GM12878 (cell line): ENCODE data around the gene FOXK2. TPM values are rescaled to one million over a fixed set of nuclear protein-coding genes. Genes with fewer than 3 reads are reported as not detected.

Source experiments
- BRCA1 ChIP-seq: IDR thresholded peaks from 2 replicates; pipeline ENCODE4 v1.6.1; 2011; ENCODE audit warnings: low read depth, low read length, improper control_type of control experiment
- DPF2 ChIP-seq: fragments of 450-650 bp; IDR thresholded peaks from 2 replicates; pipeline ENCODE4 v1.6.1; 2017; ENCODE audit warnings: mild to moderate bottlenecking
- EGR1 ChIP-seq, 2 experiments: IDR thresholded peaks; 1 replicate in 1 of 2; 2 replicates in 1 of 2; pipeline ENCODE4 v1.6.1; 2011 to 2012; ENCODE audit warnings: low read depth in 2 of 2, low read length in 2 of 2, borderline replicate concordance in 1 of 2, mild to moderate bottlenecking in 1 of 2, moderate library complexity in 1 of 2
- EP300 ChIP-seq, 2 experiments: fragments of 150-350 bp in 1 of 2; IDR thresholded peaks; 2 replicates each; pipeline ENCODE4 v1.6.1; 2011 to 2012; ENCODE audit warnings: low read depth in 2 of 2, low read length in 2 of 2, borderline replicate concordance in 1 of 2, improper control_type of control experiment in 1 of 2, inconsistent platforms in 1 of 2; ENCODE audit not compliant: control insufficient read depth in 1 of 2
- ETV6 ChIP-seq, 2 experiments: fragments of 450-650 bp in 1 of 2; IDR thresholded peaks in 1 of 2; conservative IDR thresholded peaks in 1 of 2; 2 replicates each; pipeline ENCODE4 v1.6.1; 2014; ENCODE audit warnings: antibody characterized with exemption in 1 of 2, borderline replicate concordance in 1 of 2, low read depth in 1 of 2, mild to moderate bottlenecking in 1 of 2, moderate library complexity in 1 of 2
- FOS ChIP-seq: IDR thresholded peaks from 3 replicates; pipeline ENCODE4 v1.6.1; 2011; ENCODE audit warnings: borderline replicate concordance; ENCODE audit not compliant: insufficient read length; ENCODE audit errors: extremely low read depth
- GATAD2B ChIP-seq: fragments of 450-650 bp; conservative IDR thresholded peaks from 2 replicates; pipeline ENCODE4 v1.6.1; 2017; ENCODE audit warnings: low read depth, mild to moderate bottlenecking, moderate library complexity
- MTA3 ChIP-seq: IDR thresholded peaks from 2 replicates; pipeline ENCODE4 v1.6.1; 2012; ENCODE audit warnings: low read length, inconsistent platforms, borderline replicate concordance
- PAX5 ChIP-seq: IDR thresholded peaks from 2 replicates; pipeline ENCODE4 v1.6.1; 2011; ENCODE audit warnings: low read depth, low read length, borderline replicate concordance
- RB1 ChIP-seq: fragments of 450-650 bp; formaldehyde crosslinking; IDR thresholded peaks from 2 replicates; pipeline ENCODE4 v1.6.1; 2017; ENCODE audit warnings: mild to moderate bottlenecking, borderline replicate concordance
- SMAD5 ChIP-seq: IDR thresholded peaks from 2 replicates; pipeline ENCODE4 v1.6.1; 2016; ENCODE audit warnings: antibody characterized with exemption, low read depth
- ZNF217 ChIP-seq: fragments of 450-650 bp; IDR thresholded peaks from 2 replicates; pipeline ENCODE4 v1.6.1; 2017; ENCODE audit warnings: antibody characterized with exemption, mild to moderate bottlenecking
- polyA plus RNA-seq, 11 experiments: library from polyadenylated mRNA; depleted of rRNA in 4 of 11; unstranded in 6 of 11; stranded (reverse) in 5 of 11; fragments of >200 nt; fragmentation: Nextera tagmentation in 4 of 11; fragmentation: Illumina TruSeq in 1 of 11; extraction: Ambion mirVana in 4 of 11; extraction: Trizol in 1 of 11; gene quantifications; 1 replicate in 1 of 11; 2 replicates in 10 of 11; pipeline versions ENCODE4 v1.2.1 to v1.2.3, GENCODE V29; 2011 to 2016; ENCODE audit warnings: inconsistent platforms in 2 of 11, missing spikeins in 2 of 11, low read depth in 1 of 11
- total RNA-seq, 4 experiments: library from RNA; depleted of rRNA in 3 of 4; stranded (reverse); fragments of >200 nt in 3 of 4; fragmentation: Illumina TruSeq in 1 of 4; extraction: Trizol in 1 of 4; gene quantifications; 2 replicates each; pipeline versions ENCODE4 v1.2.1 to v1.2.3, GENCODE V29; 2013 to 2021
- TF ChIP-seq, protein P1 (sequence below): fragments of 450-650 bp; formaldehyde crosslinking; IDR thresholded peaks from 2 replicates; pipeline ENCODE4 v1.5.0; 2022; ENCODE audit warnings: mild to moderate bottlenecking, missing genetic modification characterization
- TF ChIP-seq, protein P2 (sequence below): fragments of 450-650 bp; IDR thresholded peaks from 2 replicates; pipeline ENCODE4 v1.6.1; 2016; ENCODE audit warnings: mild to moderate bottlenecking
- TF ChIP-seq, protein P3 (sequence below): IDR thresholded peaks from 2 replicates; pipeline ENCODE4 v1.6.1; 2011; ENCODE audit warnings: low read depth, low read length, improper control_type of control experiment, borderline replicate concordance
- TF ChIP-seq, protein P4 (sequence below): fragments of 450-650 bp; IDR thresholded peaks from 2 replicates; pipeline ENCODE4 v1.6.1; 2016; ENCODE audit warnings: mild to moderate bottlenecking, moderate library complexity, borderline replicate concordance
- TF ChIP-seq, protein P5 (sequence below), 3 experiments: IDR thresholded peaks in 2 of 3; conservative IDR thresholded peaks in 1 of 3; 2 replicates each; pipeline ENCODE4 v1.5.1; 2011; ENCODE audit warnings: low read depth in 3 of 3, low read length in 3 of 3, mild to moderate bottlenecking in 3 of 3, control low read depth in 2 of 3, moderate library complexity in 2 of 3, inconsistent platforms in 1 of 3, mixed read lengths in 1 of 3; ENCODE audit not compliant: control insufficient read depth in 2 of 3, insufficient read depth in 1 of 3; ENCODE audit errors: extremely low read depth in 1 of 3

The FOXK2 gene
- total and polyA plus RNA-seq, 10 of the 15 experiments (the other 5 are each of a cell fraction or from before 2014, with no cell fraction given), result 2.4 to 56.8 (median 34.4) TPM

DNA sequence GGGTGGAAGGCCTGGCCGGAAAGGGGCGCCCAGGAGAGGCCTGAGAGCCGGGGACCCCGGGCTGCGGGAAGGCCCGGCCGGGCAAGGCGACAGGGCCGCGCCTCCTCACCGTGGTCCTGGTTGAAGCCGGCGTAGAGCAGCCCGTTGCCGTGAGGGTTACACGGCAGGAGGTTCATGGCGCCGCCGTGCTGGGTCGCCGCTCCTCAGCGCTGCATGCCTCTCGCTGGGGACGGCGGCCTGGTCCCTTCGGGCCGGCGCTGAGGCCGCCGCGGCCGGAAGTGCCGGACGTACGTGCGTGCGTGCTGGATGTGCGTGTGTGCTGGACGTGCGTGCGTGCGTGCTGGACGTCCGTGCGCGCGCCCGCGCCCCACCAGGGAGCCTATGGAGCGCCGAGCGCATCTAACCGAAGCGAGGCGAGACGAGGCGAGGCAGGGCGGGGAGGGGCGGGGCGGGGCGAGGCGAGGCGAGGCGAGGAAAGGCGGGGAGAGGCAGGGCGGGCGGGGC, 128.7 kb downstream of the FOXK2 start, which contains the start of gene WDR45B (continued):
- TF ChIP-seq, protein P1, sequence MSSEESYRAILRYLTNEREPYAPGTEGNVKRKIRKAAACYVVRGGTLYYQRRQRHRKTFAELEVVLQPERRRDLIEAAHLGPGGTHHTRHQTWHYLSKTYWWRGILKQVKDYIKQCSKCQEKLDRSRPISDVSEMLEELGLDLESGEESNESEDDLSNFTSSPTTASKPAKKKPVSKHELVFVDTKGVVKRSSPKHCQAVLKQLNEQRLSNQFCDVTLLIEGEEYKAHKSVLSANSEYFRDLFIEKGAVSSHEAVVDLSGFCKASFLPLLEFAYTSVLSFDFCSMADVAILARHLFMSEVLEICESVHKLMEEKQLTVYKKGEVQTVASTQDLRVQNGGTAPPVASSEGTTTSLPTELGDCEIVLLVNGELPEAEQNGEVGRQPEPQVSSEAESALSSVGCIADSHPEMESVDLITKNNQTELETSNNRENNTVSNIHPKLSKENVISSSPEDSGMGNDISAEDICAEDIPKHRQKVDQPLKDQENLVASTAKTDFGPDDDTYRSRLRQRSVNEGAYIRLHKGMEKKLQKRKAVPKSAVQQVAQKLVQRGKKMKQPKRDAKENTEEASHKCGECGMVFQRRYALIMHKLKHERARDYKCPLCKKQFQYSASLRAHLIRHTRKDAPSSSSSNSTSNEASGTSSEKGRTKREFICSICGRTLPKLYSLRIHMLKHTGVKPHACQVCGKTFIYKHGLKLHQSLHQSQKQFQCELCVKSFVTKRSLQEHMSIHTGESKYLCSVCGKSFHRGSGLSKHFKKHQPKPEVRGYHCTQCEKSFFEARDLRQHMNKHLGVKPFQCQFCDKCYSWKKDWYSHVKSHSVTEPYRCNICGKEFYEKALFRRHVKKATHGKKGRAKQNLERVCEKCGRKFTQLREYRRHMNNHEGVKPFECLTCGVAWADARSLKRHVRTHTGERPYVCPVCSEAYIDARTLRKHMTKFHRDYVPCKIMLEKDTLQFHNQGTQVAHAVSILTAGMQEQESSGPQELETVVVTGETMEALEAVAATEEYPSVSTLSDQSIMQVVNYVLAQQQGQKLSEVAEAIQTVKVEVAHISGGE (CRISPR knock-in tag), result no peak
- TF ChIP-seq SMAD5 (peak; percentile 66; the same call in 1 of the 2 replicates), DPF2 (peak; percentile 78), RB1 (0 out of 2 replicates have a peak, but pooled peaks have one; percentile 36), GATAD2B (peak; percentile 74; the same call in 1 of the 2 replicates), ZNF217 (no peak), EP300 (IDR thresholded peaks at IDR 0.05; ENCODE audit: borderline replicate concordance in 1 of 2, control insufficient read depth in 1 of 2, low read depth in 2 of 2, low read length in 2 of 2) (no peak), ETV6 (conservative IDR thresholded peaks at IDR 0.05 in 1 of 2, IDR thresholded peaks at IDR 0.05 in 1 of 2; ENCODE audit: borderline replicate concordance in 1 of 2, low read depth in 1 of 2) (no peak), EGR1 (IDR thresholded peaks at IDR 0.05; ENCODE audit: borderline replicate concordance in 1 of 2, low read depth in 2 of 2, low read length in 2 of 2) (peak; percentile 70 to 99), FOS (no peak), BRCA1 (no peak), PAX5 (peak; percentile 39; the same call in 1 of the 2 replicates), MTA3 (no peak)
- TF ChIP-seq, protein P2, sequence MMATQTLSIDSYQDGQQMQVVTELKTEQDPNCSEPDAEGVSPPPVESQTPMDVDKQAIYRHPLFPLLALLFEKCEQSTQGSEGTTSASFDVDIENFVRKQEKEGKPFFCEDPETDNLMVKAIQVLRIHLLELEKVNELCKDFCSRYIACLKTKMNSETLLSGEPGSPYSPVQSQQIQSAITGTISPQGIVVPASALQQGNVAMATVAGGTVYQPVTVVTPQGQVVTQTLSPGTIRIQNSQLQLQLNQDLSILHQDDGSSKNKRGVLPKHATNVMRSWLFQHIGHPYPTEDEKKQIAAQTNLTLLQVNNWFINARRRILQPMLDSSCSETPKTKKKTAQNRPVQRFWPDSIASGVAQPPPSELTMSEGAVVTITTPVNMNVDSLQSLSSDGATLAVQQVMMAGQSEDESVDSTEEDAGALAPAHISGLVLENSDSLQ, result peak; percentile 57
- TF ChIP-seq, protein P3, sequence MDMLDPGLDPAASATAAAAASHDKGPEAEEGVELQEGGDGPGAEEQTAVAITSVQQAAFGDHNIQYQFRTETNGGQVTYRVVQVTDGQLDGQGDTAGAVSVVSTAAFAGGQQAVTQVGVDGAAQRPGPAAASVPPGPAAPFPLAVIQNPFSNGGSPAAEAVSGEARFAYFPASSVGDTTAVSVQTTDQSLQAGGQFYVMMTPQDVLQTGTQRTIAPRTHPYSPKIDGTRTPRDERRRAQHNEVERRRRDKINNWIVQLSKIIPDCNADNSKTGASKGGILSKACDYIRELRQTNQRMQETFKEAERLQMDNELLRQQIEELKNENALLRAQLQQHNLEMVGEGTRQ, result no peak
- TF ChIP-seq, protein P4, sequence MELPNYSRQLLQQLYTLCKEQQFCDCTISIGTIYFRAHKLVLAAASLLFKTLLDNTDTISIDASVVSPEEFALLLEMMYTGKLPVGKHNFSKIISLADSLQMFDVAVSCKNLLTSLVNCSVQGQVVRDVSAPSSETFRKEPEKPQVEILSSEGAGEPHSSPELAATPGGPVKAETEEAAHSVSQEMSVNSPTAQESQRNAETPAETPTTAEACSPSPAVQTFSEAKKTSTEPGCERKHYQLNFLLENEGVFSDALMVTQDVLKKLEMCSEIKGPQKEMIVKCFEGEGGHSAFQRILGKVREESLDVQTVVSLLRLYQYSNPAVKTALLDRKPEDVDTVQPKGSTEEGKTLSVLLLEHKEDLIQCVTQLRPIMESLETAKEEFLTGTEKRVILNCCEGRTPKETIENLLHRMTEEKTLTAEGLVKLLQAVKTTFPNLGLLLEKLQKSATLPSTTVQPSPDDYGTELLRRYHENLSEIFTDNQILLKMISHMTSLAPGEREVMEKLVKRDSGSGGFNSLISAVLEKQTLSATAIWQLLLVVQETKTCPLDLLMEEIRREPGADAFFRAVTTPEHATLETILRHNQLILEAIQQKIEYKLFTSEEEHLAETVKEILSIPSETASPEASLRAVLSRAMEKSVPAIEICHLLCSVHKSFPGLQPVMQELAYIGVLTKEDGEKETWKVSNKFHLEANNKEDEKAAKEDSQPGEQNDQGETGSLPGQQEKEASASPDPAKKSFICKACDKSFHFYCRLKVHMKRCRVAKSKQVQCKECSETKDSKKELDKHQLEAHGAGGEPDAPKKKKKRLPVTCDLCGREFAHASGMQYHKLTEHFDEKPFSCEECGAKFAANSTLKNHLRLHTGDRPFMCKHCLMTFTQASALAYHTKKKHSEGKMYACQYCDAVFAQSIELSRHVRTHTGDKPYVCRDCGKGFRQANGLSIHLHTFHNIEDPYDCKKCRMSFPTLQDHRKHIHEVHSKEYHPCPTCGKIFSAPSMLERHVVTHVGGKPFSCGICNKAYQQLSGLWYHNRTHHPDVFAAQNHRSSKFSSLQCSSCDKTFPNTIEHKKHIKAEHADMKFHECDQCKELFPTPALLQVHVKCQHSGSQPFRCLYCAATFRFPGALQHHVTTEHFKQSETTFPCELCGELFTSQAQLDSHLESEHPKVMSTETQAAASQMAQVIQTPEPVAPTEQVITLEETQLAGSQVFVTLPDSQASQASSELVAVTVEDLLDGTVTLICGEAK, result no peak
- TF ChIP-seq, protein P5, sequence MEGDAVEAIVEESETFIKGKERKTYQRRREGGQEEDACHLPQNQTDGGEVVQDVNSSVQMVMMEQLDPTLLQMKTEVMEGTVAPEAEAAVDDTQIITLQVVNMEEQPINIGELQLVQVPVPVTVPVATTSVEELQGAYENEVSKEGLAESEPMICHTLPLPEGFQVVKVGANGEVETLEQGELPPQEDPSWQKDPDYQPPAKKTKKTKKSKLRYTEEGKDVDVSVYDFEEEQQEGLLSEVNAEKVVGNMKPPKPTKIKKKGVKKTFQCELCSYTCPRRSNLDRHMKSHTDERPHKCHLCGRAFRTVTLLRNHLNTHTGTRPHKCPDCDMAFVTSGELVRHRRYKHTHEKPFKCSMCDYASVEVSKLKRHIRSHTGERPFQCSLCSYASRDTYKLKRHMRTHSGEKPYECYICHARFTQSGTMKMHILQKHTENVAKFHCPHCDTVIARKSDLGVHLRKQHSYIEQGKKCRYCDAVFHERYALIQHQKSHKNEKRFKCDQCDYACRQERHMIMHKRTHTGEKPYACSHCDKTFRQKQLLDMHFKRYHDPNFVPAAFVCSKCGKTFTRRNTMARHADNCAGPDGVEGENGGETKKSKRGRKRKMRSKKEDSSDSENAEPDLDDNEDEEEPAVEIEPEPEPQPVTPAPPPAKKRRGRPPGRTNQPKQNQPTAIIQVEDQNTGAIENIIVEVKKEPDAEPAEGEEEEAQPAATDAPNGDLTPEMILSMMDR (IDR thresholded peaks at IDR 0.05 in 2 of 3, conservative IDR thresholded peaks at IDR 0.05 in 1 of 3; ENCODE audit: control insufficient read depth in 2 of 3, extremely low read depth in 1 of 3, insufficient read depth in 1 of 3, low read depth in 3 of 3, low read length in 3 of 3), result no peak
